GM18870 (cell line): ENCODE measurements around the gene DDI1.

Experiments
- ATAC-seq: cut with Tn5 transposase; IDR thresholded peaks from one replicate; pipeline ENCODE4 v1.9.1; 2021; ENCODE audit warnings: moderate library complexity; ENCODE audit not compliant: unreplicated experiment

Gene DDI1

DNA sequence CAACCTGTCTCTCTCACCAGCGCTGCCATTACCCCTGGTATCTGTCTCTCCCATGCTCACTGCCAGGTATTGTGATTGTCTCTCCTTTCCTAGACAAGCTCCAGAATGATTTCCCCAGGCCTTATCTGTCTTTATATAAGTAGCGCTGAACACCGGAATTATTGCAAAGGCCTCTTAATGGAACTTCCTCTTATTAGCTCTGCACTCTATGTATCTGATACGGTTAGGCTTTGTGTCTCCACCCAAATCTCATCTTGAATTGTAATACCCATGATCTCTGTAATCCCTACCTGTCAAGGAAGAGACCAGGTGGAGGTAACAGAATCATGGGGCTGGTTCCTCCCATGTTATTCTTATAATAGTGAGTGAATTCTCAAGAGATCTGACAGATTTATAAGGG, 39.3 kb downstream of the DDI1 start:
- ATAC-seq = no peak

DNA sequence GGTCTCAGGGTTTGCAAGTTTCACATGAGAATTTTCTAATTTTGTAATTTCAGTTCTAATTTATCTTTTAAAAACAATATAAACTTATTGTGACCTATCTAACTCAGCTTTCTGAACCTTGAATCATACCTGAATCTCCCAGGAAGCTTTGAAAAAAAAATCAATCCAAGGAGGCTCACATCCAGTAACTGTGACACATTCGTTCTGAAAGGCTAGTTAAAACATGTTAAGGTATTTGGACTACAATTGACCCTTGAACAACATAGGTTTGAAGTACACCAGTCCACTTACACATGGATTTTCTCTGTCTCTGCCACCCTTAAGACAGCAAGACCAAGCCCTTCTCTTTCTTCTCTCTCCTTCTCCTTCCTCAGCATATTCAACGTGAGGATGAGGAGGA, 40.0 kb downstream of the DDI1 start:
- no peak for ATAC-seq

DNA sequence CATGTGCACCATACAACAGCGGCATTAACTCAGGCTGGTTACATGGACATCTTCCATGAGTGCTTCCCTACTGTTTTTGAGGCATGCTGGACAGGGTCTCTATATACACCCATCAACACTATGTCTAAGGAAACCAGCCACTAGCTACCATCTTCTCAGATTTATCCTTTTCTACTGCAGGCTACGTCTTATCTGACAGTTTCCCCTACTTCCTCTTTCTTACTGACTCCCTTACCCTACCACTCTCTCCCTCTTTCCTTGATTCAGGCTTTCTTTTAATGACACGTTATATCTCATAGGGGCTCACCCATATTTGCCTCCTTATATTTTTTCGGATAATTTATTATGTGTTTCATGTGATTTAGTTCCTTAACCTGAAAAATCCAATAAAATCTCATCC, 41.8 kb downstream of the DDI1 start:
- ATAC-seq = no peak

GRCh38 chr11:104078995-104079394, 42.6 kb downstream of the DDI1 start:
- no peak for ATAC-seq

DNA sequence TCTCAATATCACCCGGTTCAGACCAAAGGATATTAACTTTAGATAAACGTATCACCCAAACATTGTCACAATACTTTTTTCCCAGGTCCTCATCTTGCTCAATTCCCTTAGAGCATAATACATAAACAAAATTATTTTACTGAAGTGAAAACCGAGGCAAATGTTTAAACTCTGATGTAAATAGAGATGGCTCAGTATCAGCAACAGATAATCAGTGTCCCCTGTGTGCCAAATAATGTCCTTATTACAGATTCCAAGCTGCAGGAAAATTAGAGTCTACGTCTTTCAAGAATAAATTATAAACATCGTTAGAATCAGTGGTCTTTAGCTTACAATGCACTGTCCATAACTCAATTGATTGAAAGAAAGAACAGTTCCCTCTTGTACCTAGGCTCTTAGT, 50.2 kb downstream of the DDI1 start:
- no peak for ATAC-seq
